ENCODE data around the gene MAP1LC3A. TPM values are rescaled to one million over a fixed set of nuclear protein-coding genes. Genes with fewer than 3 reads are reported as not detected.

MAP1LC3A gene
- total RNA-seq, 1 donor from 2014 or later, result 120 TPM

DNA sequence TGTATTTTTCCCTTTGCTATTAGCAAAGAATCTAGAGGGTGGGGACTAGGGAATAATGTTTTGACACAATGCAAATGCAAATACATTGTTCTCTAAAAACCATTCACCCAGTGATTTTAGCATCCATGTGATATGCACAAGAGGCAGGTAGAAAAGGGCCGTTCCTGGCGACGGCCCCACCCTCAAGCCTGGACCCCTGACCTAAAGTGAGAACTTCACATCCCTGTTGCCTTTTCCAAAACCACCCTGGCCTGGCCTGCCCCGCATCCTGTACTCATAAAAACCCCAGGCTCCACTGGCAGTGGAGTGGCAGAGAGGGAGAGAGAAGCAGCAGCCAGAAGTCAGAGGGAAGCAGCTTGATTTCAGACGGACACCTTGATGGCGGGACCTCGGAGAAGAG is 48.5 kb downstream of the MAP1LC3A start:
- Mint-ChIP-seq H3K27ac (ENCODE audit: unreplicated experiment) (no peak overlapping the region), H3K9me3 (ENCODE audit: low read depth) (peaks cover 2% of the 10 kb centered on the region), H3K4me3 (ENCODE audit: unreplicated experiment) (no peak overlapping the region), H3K27me3 (ENCODE audit: low read depth) (no peaks in the 10 kb centered on the region), H3K4me1 (ENCODE audit: low read depth) (peaks cover 13% of the 10 kb centered on the region), H3K36me3 (ENCODE audit: low read depth) (peaks cover 9% of the 10 kb centered on the region)
- TF ChIP-seq, protein P1, sequence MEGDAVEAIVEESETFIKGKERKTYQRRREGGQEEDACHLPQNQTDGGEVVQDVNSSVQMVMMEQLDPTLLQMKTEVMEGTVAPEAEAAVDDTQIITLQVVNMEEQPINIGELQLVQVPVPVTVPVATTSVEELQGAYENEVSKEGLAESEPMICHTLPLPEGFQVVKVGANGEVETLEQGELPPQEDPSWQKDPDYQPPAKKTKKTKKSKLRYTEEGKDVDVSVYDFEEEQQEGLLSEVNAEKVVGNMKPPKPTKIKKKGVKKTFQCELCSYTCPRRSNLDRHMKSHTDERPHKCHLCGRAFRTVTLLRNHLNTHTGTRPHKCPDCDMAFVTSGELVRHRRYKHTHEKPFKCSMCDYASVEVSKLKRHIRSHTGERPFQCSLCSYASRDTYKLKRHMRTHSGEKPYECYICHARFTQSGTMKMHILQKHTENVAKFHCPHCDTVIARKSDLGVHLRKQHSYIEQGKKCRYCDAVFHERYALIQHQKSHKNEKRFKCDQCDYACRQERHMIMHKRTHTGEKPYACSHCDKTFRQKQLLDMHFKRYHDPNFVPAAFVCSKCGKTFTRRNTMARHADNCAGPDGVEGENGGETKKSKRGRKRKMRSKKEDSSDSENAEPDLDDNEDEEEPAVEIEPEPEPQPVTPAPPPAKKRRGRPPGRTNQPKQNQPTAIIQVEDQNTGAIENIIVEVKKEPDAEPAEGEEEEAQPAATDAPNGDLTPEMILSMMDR (IDR thresholded peaks at IDR 0.05), result no peak
- DNase-seq (ENCODE audit: low spot score), result no peak

Other genes starting within 250 kb of the MAP1LC3A start
- 58.2 to 96.9 TPM (median 84.8 TPM) in 3 replicates for gene ITCH, start 195.4 kb upstream of the MAP1LC3A start, total RNA-seq
- 111 to 204 TPM (median 199 TPM) in 3 replicates for gene DYNLRB1, start 42.3 kb upstream of the MAP1LC3A start, total RNA-seq
- 19.8 to 21.2 TPM (median 20.4 TPM) in 3 replicates for gene PIGU, start 118.4 kb downstream of the MAP1LC3A start, total RNA-seq
- gene TP53INP2, start 145.6 kb downstream of the MAP1LC3A start, total RNA-seq, result 31.7 to 59.8 TPM (median 58.7 TPM) in 3 replicates